ENCODE measurements around the gene CUL5.

Gene CUL5

DNA sequence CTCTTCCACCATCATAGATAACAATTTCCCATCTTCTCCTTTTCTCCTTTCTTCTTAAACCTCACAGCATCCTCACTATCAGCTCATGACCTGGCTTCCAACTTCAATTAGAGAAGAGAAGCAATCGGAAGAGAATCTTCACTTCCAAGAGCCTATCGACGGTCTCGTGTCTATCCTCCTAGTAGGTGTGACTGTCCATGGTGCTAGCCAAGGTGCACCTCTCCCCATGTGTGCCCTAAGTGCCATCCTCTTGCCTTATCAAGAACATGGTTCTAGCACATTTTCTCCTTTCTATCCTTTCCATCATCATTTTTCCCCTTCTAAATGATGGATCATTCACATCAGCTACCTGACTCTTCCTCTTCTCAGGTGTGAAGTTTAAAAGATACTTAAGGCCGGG lies 5.1 kb upstream of the CUL5 start:
- TF ChIP-seq GATA3 (IDR thresholded peaks at IDR 0.05; ENCODE audit: low read depth, low read length) (no peak), GATA2 (IDR thresholded peaks at IDR 0.05; ENCODE audit: low read depth, low read length) (no peak)

DNA sequence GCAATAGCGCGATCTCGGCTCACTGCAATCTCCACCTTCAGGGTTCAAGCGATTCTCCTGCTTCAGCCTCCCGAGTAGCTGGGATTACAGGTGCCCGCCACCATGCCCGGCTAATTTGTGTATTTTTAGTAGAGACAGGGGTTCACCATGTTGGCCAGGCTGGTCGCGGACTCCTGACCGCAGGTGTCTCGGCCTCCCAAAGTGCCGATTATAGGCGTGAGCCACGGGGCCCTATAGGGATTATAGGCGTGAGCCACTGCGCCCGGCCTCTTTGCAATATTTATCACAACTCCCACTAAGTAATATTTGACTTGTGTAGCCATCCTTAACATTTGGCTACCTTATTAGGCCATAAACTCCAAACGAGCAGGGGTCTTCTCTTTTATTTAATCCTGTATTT lies 879 bp upstream of the CUL5 start:
- TF ChIP-seq GATA3 (IDR thresholded peaks at IDR 0.05; ENCODE audit: low read depth, low read length), result no peak
- TF ChIP-seq GATA2 (IDR thresholded peaks at IDR 0.05; ENCODE audit: low read depth, low read length), result no peak

DNA sequence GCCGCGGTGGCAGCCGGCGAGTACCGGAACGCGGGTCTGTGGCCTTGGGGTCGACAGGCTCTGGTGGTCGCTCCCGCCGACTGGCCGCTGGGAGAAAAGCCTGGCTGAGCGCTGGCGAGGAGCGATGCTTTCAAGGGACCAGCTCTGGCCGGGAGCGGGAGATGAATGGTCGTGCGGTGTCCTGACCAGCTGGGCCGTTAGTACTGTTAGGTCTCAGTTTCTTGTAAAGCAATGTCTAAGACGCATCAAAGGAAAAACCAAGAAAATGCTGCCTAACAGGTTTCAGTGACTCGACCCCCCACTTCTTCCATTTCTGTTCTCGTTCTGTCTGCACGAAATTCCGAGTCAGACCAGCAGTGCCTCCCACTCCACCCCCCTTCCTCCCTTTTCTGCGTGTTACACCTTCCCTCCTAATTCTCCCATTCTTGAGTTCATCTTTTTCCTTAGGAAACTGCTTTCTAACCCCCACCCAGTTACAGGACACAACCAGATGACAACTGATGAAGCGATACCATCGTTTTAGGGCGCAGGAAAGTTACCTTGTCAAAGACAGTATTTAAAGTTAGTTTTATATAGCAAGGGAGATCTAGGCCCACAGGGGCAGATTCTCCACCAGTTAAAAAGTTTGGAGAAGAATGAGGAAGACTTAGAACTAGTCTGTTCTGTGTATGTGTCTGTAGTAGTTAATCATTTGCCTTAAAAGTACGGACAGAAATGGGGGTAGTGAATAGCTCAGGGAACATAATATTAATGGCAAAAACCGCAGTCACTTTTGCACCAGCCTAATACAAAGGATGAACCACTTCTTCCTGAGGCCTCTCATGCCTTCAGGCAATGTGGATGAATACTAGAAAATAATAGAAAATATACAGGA lies 1.0 kb downstream of the CUL5 start:
- no peak for TF ChIP-seq GATA3 (IDR thresholded peaks at IDR 0.05; ENCODE audit: low read depth, low read length)
- no peak for TF ChIP-seq GATA2 (IDR thresholded peaks at IDR 0.05; ENCODE audit: low read depth, low read length)

- TF ChIP-seq GATA2 (IDR thresholded peaks at IDR 0.05; ENCODE audit: low read depth, low read length) (no peak), GATA3 (IDR thresholded peaks at IDR 0.05; ENCODE audit: low read depth, low read length) (no peak)
These were observed 3.5 kb downstream of the CUL5 start for GRCh38 chr11:108012139-108012725.

DNA sequence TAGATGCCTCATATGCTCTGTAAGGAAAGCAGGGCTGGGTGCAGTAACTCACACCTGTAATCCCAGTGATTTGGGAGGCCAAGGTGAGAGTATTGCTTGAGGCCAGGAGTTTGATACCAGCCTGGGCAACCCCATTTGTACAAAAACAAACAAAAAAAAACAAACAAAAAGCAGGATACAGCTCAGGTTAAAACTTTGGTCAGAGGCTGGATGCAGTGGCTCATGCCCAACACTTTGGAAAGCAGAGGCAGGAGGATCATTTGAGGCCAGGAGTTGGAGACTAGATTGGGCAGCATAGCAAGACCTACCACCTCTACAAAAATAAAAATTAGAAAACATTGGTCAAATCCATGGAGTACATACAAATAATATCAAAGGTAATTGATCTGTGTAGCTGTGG lies 7.9 kb downstream of the CUL5 start:
- no peak for TF ChIP-seq GATA2 (IDR thresholded peaks at IDR 0.05; ENCODE audit: low read depth, low read length)
- TF ChIP-seq GATA3 (IDR thresholded peaks at IDR 0.05; ENCODE audit: low read depth, low read length), result no peak

GRCh38 chr11:108018708-108019107 lies 10.0 kb downstream of the CUL5 start:
- no peak for TF ChIP-seq GATA3 (IDR thresholded peaks at IDR 0.05; ENCODE audit: low read depth, low read length)
- no peak for TF ChIP-seq GATA2 (IDR thresholded peaks at IDR 0.05; ENCODE audit: low read depth, low read length)

- TF ChIP-seq GATA3 (IDR thresholded peaks at IDR 0.05; ENCODE audit: low read depth, low read length), result no peak
- TF ChIP-seq GATA2 (IDR thresholded peaks at IDR 0.05; ENCODE audit: low read depth, low read length), result no peak
These were observed 11.3 kb downstream of the CUL5 start for GRCh38 chr11:108019870-108020540.

GRCh38 chr11:108025387-108026080 lies 16.8 kb downstream of the CUL5 start:
- no peak for TF ChIP-seq GATA3 (IDR thresholded peaks at IDR 0.05; ENCODE audit: low read depth, low read length)
- TF ChIP-seq GATA2 (IDR thresholded peaks at IDR 0.05; ENCODE audit: low read depth, low read length), result no peak

- no peak for TF ChIP-seq GATA2 (IDR thresholded peaks at IDR 0.05; ENCODE audit: low read depth, low read length)
These were observed 18.4 kb downstream of the CUL5 start for GRCh38 chr11:108027057-108027456.

DNA sequence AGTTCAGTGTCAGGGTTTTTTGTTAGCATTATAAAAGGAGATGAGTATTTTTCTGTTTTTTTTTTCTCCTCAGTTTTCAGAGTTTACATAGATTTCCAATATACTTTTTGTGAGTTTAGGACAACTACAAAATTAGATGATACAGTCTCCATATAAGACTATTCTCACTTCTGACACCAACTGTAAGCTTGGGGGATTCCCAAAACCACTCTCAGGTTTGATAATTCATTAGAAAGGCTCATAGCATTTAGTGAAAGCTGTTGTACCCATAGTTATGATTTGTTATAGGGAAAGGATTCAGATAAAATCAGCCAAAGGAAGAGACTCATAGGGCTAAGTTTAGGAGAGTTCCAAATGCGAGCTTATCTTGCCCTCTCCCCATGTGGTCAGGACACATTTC lies 24.1 kb downstream of the CUL5 start:
- TF ChIP-seq GATA2 (IDR thresholded peaks at IDR 0.05; ENCODE audit: low read depth, low read length) (no peak), GATA3 (IDR thresholded peaks at IDR 0.05; ENCODE audit: low read depth, low read length) (no peak)

- TF ChIP-seq GATA2 (IDR thresholded peaks at IDR 0.05; ENCODE audit: low read depth, low read length) (no peak), GATA3 (IDR thresholded peaks at IDR 0.05; ENCODE audit: low read depth, low read length) (no peak)
These were observed 25.3 kb downstream of the CUL5 start for GRCh38 chr11:108034034-108034433.

GRCh38 chr11:108034952-108035351 lies 26.3 kb downstream of the CUL5 start:
- no peak for TF ChIP-seq GATA3 (IDR thresholded peaks at IDR 0.05; ENCODE audit: low read depth, low read length)
- no peak for TF ChIP-seq GATA2 (IDR thresholded peaks at IDR 0.05; ENCODE audit: low read depth, low read length)

DNA sequence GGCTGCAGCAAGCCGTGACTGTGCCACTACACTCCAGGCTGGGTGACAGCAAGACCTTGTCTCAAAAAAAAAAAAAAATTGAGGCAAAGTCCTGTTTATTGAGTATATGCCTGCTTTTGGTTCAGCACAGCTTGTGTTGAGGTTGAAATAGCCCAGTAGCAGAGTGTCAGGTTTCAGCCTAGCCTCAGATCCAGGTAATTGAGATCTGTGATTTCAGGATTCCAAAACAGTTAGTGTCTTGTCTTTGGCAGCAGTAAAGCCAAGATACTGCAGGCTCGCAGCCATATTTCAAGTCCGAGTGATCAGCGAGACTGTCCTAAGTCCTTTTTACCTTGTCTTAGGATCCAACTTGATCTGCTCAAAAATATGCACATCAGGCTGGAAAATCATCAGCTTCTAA lies 27.0 kb downstream of the CUL5 start:
- TF ChIP-seq GATA2 (IDR thresholded peaks at IDR 0.05; ENCODE audit: low read depth, low read length) (no peak), GATA3 (IDR thresholded peaks at IDR 0.05; ENCODE audit: low read depth, low read length) (no peak)

DNA sequence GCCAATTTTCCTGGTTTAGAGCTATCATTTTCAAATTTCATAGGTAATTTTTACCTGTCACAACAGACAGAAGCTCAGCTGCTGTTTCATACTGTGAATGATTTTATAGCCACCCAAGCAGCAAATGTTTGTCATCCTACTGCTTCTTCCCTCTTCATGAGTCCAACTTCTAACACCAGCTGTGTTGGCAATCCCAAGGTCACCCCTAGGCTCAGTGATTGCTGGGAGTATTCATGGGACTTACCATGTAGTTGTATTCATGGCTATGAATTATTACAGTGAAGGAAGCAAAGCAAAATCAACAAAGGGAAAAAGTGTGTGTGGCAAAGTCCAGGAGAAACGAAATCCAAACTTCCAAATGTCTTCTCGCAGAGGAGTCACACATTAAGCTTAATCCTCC lies 28.5 kb downstream of the CUL5 start:
- TF ChIP-seq GATA2 (IDR thresholded peaks at IDR 0.05; ENCODE audit: low read depth, low read length), result no peak
- no peak for TF ChIP-seq GATA3 (IDR thresholded peaks at IDR 0.05; ENCODE audit: low read depth, low read length)
